Activated naive CD4-positive, alpha-beta T cell treated with anti-CD3 and anti-CD28 coated beads, Interleukin-2, amount 50 U/mL, for 72 hours (primary cell): ENCODE data around the gene LRRC56. TPM values are rescaled to one million over a fixed set of nuclear protein-coding genes. Genes with fewer than 3 reads are reported as not detected.

Experiments
- ATAC-seq, 2 donors: fragments of 150-1000 bp; cut with Tn5 transposase; 2 replicates each; pipeline ENCODE4 v1.10.0; 2021; ENCODE audit warnings: mild to moderate bottlenecking in 2 of 2, moderate library complexity in 2 of 2
- DNase-seq, 2 donors: peaks; one replicate each; pipeline ENCODE4 v3.0.0; 2021 to 2022; ENCODE audit warnings: low spot score in 2 of 2
- H3K27ac Mint-ChIP-seq, 2 donors: one replicate each; pipeline ENCODE4 v1.8.0; 2022; ENCODE audit warnings: mild to moderate bottlenecking in 2 of 2, mixed read lengths in 2 of 2
- H3K36me3 Mint-ChIP-seq, 2 donors: one replicate each; pipeline ENCODE4 v1.8.0; 2022; ENCODE audit warnings: mixed read lengths in 2 of 2
- H3K9me3 Mint-ChIP-seq, 2 donors: one replicate each; pipeline ENCODE4 v1.8.0; 2022; ENCODE audit warnings: mixed read lengths in 2 of 2
- total RNA-seq, 2 donors: library from RNA; stranded (reverse); gene quantifications; one replicate each; pipeline ENCODE4 v1.2.3, GENCODE V29; 2022

LRRC56 gene
- total RNA-seq, 2 donors from 2014 or later, result 1.7 to 2.8 TPM

GRCh38 chr11:559712-560304, 22.5 kb downstream of the LRRC56 start:
- DNase-seq (no peak), ATAC-seq (no peak)
- Mint-ChIP-seq H3K27ac (peak overlapping the region; percentile 50 to 68), H3K36me3 (no peaks in the 10 kb centered on the region), H3K9me3 (no peaks in the 10 kb centered on the region)

- Mint-ChIP-seq H3K27ac (peak within 1 kb of the TSS; percentile 75 to 93), H3K9me3 (no peaks in the 10 kb centered on the region), H3K36me3 (no peaks in the 10 kb centered on the region)
- ATAC-seq (peak; percentile 93 to 94), DNase-seq (peak; percentile 95 to 98)
These were observed 23.2 kb downstream of the LRRC56 start, which contains the start of the genes LMNTD2 and RASSF7 for GRCh38 chr11:560305-561147. LMNTD2 (minus strand) TSS chr11:560738; CDS start chr11:560716, 22 bp downstream. RASSF7 (plus strand) TSS chr11:560970; CDS start chr11:561769, 799 bp downstream.

GRCh38 chr11:561148-562003, 24.0 kb downstream of the LRRC56 start:
- peak overlapping the region; percentile 75 to 93 for H3K27ac Mint-ChIP-seq
- H3K36me3 Mint-ChIP-seq, result no peaks in the 10 kb centered on the region
- DNase-seq, result no peak
- no peaks in the 10 kb centered on the region for H3K9me3 Mint-ChIP-seq
- ATAC-seq, result peak; percentile 8 to 50

- no peaks in the 10 kb centered on the region for H3K36me3 Mint-ChIP-seq
These were observed 24.8 kb downstream of the LRRC56 start for GRCh38 chr11:562046-562645.

GRCh38 chr11:563066-563811, 25.9 kb downstream of the LRRC56 start:
- no peak for ATAC-seq

More at GRCh38 chr11:562046-562645, 24.8 kb downstream of the LRRC56 start:
- no peaks in the 10 kb centered on the region for H3K9me3 Mint-ChIP-seq
- DNase-seq (no peak), ATAC-seq (no peak)
- H3K27ac Mint-ChIP-seq, result no peak overlapping the region

GRCh38 chr11:563812-564578, 26.7 kb downstream of the LRRC56 start:
- Mint-ChIP-seq H3K9me3 (no peaks in the 10 kb centered on the region), H3K36me3 (peaks cover 0 to 5% of the 10 kb centered on the region in 2 donors), H3K27ac (no peak overlapping the region)
- DNase-seq (no peak), ATAC-seq (no peak)

More at GRCh38 chr11:563066-563811, 25.9 kb downstream of the LRRC56 start:
- no peak overlapping the region for H3K27ac Mint-ChIP-seq
- peaks cover 0 to 5% of the 10 kb centered on the region in 2 donors for H3K36me3 Mint-ChIP-seq
- no peak for DNase-seq
- H3K9me3 Mint-ChIP-seq, result no peaks in the 10 kb centered on the region

- no peaks in the 10 kb centered on the region for H3K9me3 Mint-ChIP-seq
- no peak overlapping the region for H3K27ac Mint-ChIP-seq
- ATAC-seq, result no peak
- H3K36me3 Mint-ChIP-seq, result peaks cover 0 to 5% of the 10 kb centered on the region in 2 donors
- DNase-seq, result no peak
These were observed 28.7 kb downstream of the LRRC56 start for GRCh38 chr11:565921-566509.

- Mint-ChIP-seq H3K36me3 (peaks cover 0 to 5% of the 10 kb centered on the region in 2 donors), H3K27ac (peak overlapping the region in 1 of 2 donors; percentile 44), H3K9me3 (no peaks in the 10 kb centered on the region)
- no peak for DNase-seq
- ATAC-seq, result no peak
These were observed 29.8 kb downstream of the LRRC56 start for GRCh38 chr11:567011-567628.

- no peak for DNase-seq
- peak in 1 of 2 donors; percentile 5 for ATAC-seq
These were observed 30.4 kb downstream of the LRRC56 start for GRCh38 chr11:567629-568292.

GRCh38 chr11:568306-569157, 31.2 kb downstream of the LRRC56 start:
- H3K27ac Mint-ChIP-seq, result peak overlapping the region in 1 of 2 donors; percentile 29
- peak; percentile 93 to 95 for ATAC-seq
- H3K9me3 Mint-ChIP-seq, result no peaks in the 10 kb centered on the region
- peak; percentile 92 to 99 for DNase-seq
- H3K36me3 Mint-ChIP-seq, result peaks cover 0 to 5% of the 10 kb centered on the region in 2 donors

More at GRCh38 chr11:567629-568292, 30.4 kb downstream of the LRRC56 start:
- peak overlapping the region in 1 of 2 donors; percentile 44 for H3K27ac Mint-ChIP-seq
- H3K36me3 Mint-ChIP-seq, result peaks cover 0 to 5% of the 10 kb centered on the region in 2 donors
- no peaks in the 10 kb centered on the region for H3K9me3 Mint-ChIP-seq

- no peak for DNase-seq
- ATAC-seq, result no peak
- Mint-ChIP-seq H3K36me3 (peaks cover 0 to 5% of the 10 kb centered on the region in 2 donors), H3K27ac (peak overlapping the region in 1 of 2 donors; percentile 29), H3K9me3 (no peaks in the 10 kb centered on the region)
These were observed 32.0 kb downstream of the LRRC56 start for GRCh38 chr11:569158-569885.

- ATAC-seq (no peak), DNase-seq (no peak)
- Mint-ChIP-seq H3K9me3 (no peaks in the 10 kb centered on the region), H3K36me3 (peaks cover 0 to 5% of the 10 kb centered on the region in 2 donors), H3K27ac (no peak overlapping the region)
These were observed 34.5 kb downstream of the LRRC56 start for GRCh38 chr11:571802-572185.
